HG03159 (cell line): ENCODE measurements around the gene LRRC9.
A peak's percentile ranks its signal among the peaks of the same experiment; 100 is the strongest.
"Not testable (repeated sequence)": the region's sequence is repeated elsewhere in the genome, so short reads cannot be mapped to it uniquely, and the experiment has no call there.

ENCODE experiments used
- ATAC-seq: cut with Tn5 transposase; IDR thresholded peaks from one replicate; pipeline ENCODE4 v1.9.1; 2021; ENCODE audit warnings: mild to moderate bottlenecking, moderate library complexity; ENCODE audit not compliant: unreplicated experiment

The LRRC9 gene

GRCh38 chr14:59919570-59920377 is at the start of gene LRRC9:
Gene LRRC9 (plus strand): TSS chr14:59920144.
- peak; percentile 22 for ATAC-seq

- peak; percentile 63 for ATAC-seq
Measured at GRCh38 chr14:59870277-59871165, 49.4 kb upstream of the LRRC9 start, which contains the start of gene RTN1. Gene RTN1 (minus strand): TSS chr14:59870776. CDS start chr14:59870630, 146 bp downstream.

DNA sequence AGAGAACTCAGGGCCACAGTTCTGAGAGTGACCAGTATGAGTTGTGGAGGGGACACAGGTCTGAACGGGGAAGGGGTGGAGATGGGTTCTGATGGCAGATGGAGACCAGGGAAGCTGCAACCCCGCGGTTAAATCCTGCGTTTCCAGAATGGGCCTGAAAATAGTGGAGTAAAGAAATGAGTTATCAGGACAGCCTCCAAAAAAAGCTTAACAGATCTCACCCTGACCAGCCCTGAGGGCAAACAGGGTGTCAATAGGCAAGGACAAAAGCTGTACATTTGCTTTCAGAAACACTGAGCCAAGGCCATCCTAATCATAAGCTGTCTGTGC is 48.8 kb upstream of the LRRC9 start:
- no peak for ATAC-seq

GRCh38 chr14:59882957-59883356 is 37.0 kb upstream of the LRRC9 start:
- no peak for ATAC-seq

DNA sequence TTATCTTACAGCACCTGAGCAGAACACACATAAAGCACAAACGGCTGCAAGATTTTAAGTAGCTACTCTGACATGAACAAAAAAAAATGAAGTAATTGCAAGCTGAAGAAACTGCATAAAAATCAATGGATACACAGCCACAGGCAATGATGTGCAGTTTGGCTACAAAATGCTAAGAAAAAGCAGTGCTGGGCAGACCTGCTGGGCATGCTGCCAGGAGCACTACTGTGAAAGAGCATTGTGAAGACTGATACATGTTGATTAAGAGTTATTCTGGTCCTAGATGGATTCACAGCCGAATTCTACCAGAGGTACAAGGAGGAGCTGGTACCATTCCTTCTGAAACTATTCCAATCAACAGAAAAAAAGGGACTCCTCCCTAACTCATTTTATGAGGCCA is 29.3 kb upstream of the LRRC9 start:
- no peak for ATAC-seq

DNA sequence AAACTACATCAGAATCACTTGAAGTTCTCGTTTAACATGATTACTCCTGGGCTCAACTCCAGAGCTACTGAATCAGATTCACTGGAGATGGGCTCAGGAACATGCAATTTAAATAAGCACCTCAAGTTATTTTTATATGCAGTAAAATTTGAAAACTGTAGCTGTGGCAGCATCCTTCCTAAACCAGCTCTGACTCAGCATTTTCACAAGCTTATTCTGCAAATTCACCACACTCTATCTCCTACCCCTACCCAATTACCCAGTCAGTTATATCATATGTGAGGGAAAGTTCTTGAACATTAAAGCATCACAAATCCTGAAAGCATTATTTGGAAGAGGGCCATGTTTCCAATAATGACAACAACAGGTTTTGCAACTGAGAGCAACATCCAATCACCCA is 24.2 kb upstream of the LRRC9 start:
- ATAC-seq: no peak

DNA sequence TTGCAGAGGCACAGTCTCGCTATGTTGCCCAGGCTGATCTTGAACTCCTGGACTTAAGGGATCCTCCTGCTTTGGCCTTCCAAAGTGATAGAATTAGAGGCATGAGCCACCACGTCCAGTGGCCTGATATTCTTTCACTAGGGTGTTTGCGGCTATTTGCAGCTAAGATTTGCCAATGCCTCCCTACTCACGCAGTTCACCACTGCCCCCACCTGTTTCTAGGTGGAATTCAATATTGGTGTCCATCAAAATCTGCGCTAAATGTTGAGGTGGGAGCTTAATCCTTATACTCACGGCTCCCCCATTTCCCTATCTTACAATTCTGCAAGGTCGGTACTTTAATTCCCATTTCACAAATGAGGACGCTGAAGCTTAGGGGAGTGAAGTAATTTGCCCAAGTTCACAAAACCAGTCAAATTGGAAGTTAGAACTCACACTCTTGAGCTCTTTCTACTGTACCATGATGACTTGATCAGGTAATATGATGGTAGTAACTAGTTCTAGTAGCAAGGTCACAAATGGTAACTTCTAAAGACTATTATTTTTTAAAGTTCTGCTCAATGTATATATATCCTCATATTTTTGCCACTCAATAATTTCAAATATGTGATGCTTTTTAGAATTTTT is 22.1 kb upstream of the LRRC9 start:
- peak; percentile 53 for ATAC-seq

- no peak for ATAC-seq
Measured at GRCh38 chr14:59900556-59900955, 19.4 kb upstream of the LRRC9 start.

DNA sequence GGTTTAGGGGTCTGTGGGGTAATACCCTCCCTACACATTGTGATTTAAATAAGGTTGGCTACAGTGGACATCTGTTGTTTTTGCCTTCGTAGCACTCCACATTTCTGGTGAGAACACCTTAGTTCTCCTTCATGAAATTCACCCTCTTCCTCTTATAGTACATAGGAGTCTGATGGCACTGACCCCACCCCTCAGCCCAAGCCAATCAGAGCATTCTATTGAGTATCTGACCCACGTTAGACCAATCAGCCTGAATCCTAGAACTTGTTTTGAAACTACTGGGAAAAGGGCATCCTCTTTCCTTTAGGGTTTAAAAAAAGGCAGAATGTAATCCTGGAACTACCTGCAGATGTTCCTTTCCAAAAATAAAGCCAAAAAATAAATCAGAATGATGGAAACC is 15.8 kb upstream of the LRRC9 start:
- ATAC-seq: no peak

GRCh38 chr14:59905188-59905587 is 14.8 kb upstream of the LRRC9 start:
- ATAC-seq: no peak

DNA sequence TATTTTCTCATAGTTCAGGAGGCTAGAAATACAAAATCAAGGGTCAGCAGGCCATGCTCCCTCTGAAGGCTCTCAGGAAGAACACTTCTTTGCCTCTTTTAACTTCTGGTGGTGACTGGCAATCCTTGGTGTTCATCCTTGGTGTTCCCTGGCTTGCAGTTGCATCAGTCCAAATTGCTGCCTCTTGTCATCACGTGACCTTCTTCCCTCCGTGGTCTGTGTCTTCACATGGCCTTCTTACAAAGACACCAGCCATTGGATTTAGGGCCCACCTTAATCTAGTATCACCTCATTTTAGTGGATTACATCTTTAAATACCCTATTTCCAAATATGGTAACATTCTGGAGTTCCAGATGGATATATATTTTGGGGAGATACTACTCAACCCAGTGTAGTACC is 7.5 kb upstream of the LRRC9 start:
- no peak for ATAC-seq

GRCh38 chr14:59913187-59913586 is 6.8 kb upstream of the LRRC9 start:
- no peak for ATAC-seq

DNA sequence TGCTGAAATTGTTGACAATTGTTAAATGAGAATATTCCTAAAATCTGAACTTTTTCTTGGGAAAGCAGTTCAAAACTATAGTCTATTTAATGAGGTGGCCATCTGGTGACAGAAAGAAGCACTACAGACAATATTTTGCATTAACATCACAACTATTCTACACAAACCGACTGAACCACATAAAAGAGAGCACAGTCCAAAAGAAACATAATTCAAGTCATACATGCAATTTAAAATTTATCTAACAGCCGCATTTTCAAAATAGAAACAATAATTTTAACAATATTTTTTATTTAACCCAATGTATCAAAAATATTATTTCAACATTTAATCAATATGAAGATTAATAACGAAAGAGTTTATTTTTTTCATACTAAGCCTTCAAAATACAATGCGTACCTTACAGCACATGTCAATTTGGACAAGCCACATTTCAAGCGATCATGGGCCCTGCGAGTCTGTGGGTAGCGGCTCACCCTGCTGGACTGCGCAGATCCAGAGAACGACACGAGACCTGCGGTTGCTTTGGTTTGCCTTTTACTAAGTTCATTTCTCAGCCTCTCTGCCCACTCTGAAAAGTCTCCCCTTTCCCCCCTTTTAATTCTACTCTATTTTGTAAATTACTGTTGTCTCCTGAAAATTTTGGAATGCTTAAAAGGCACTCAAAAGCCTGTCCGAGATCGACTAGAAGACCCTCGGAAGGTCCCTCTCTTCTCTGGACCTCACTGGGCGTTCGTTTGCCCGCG is 947 bp upstream of the LRRC9 start:
- ATAC-seq: peak; percentile 53

- ATAC-seq: no peak
Measured at GRCh38 chr14:59920378-59920683, 387 bp downstream of the LRRC9 start.

- no peak for ATAC-seq
Measured at GRCh38 chr14:59925797-59926196, 5.9 kb downstream of the LRRC9 start.

DNA sequence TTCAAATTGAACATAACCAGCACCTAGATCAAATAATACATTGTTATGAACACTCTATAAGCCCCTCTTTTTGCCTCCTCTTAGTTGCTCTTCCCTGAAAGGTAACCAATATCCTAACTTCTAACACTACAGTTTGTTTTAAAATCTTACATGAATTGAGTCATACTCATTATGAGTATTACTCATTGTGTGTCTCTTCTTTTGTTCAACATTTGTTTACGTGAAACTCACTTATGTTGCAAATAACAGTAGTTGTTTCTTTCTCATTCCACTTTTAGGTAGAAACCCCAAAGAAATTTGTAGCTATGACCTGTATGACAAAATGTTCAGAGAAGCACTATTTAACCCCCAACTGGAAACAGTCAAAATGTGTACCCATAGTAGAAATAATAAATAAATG is 6.6 kb downstream of the LRRC9 start:
- ATAC-seq: no peak

GRCh38 chr14:59931237-59931636 is 11.3 kb downstream of the LRRC9 start:
- ATAC-seq: no peak

DNA sequence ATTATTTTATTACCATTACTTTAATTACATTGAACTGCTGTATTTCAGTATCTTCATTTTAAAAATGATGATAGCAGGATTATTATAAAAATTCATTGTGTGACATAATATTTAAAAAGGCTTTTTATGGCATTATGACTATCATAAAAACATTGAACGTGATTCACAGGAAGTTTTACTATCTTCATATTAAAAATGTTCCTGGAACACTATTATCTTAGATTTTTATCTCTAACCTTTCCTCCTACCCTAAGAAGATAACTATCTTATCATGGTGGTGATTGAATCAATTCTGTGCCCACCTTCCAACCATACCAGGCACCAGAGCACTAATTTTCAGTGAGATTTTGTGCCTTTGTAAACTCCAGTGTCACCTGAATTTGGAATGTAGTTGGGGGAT is 16.2 kb downstream of the LRRC9 start:
- no peak for ATAC-seq

- peak; percentile 76 for ATAC-seq
Measured at GRCh38 chr14:59939828-59940227, 19.9 kb downstream of the LRRC9 start.

DNA sequence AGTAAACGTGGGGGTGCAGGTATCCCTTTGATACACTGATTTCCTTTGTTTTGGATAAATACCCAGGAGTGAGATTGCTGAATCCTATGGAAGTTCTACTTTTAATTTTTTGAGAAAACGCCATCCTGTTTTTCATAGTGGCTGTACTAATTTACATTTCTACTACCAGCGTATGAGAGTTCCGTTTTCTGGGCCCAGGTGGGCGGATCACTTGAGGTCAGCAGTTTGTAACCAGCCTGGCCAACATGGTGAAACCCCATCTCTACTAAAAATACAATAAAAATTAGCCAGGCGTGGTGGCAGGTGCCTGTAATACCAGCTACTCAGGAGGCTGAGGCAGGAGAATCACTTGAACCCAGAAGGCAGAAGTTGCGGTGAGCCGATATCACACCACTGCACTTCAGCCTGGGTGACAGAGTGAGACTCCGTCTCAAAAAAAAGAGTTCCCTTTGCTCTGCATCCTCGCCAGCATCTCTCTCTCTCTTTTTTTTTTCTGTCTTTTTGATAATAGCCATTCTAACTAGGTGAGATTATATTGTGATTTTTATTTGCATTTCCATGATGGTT is 22.4 kb downstream of the LRRC9 start:
- ATAC-seq: not testable (repeated sequence)

GRCh38 chr14:59944909-59945308 is 25.0 kb downstream of the LRRC9 start:
- ATAC-seq: no peak
